Embryonic facial prominence (tissue), 1 donor: Measurements from ENCODE around the gene MACC1.

Experiments
- DNase-seq: peaks from one replicate; pipeline ENCODE4 v3.0.0-alpha.2; 2016; ENCODE audit errors: extremely low spot score

MACC1 gene

GRCh38 chr7:20229646-20230500 lies 12.7 kb upstream of the MACC1 start:
- no peak for DNase-seq

- DNase-seq, result no peak
Observed at GRCh38 chr7:20229081-20229480, 11.9 kb upstream of the MACC1 start.

GRCh38 chr7:20228654-20229053 lies 11.5 kb upstream of the MACC1 start:
- DNase-seq, result no peak

GRCh38 chr7:20227291-20227795 lies 10.2 kb upstream of the MACC1 start:
- no peak for DNase-seq

GRCh38 chr7:20226860-20227259 lies 9.7 kb upstream of the MACC1 start:
- no peak for DNase-seq

- DNase-seq, result no peak
Observed at GRCh38 chr7:20225384-20225783, 8.2 kb upstream of the MACC1 start.

- no peak for DNase-seq
Observed at GRCh38 chr7:20224025-20224424, 6.8 kb upstream of the MACC1 start.

GRCh38 chr7:20223356-20223755 lies 6.2 kb upstream of the MACC1 start:
- no peak for DNase-seq

GRCh38 chr7:20222219-20222828 lies 5.1 kb upstream of the MACC1 start:
- no peak for DNase-seq

GRCh38 chr7:20220921-20221547 lies 3.9 kb upstream of the MACC1 start:
- no peak for DNase-seq

- no peak for DNase-seq
Observed at GRCh38 chr7:20220293-20220761, 3.1 kb upstream of the MACC1 start.

GRCh38 chr7:20219446-20220292 lies 2.5 kb upstream of the MACC1 start:
- no peak for DNase-seq

- DNase-seq, result no peak
Observed at GRCh38 chr7:20219062-20219445, 1.9 kb upstream of the MACC1 start.

- no peak for DNase-seq
Observed at GRCh38 chr7:20218279-20218678, 1.1 kb upstream of the MACC1 start.

GRCh38 chr7:20216406-20217036 lies 663 bp downstream of the MACC1 start:
- DNase-seq, result no peak

GRCh38 chr7:20214921-20215669 lies 2.1 kb downstream of the MACC1 start:
- DNase-seq, result no peak

GRCh38 chr7:20214132-20214531 lies 3.1 kb downstream of the MACC1 start:
- no peak for DNase-seq

GRCh38 chr7:20213378-20213777 lies 3.8 kb downstream of the MACC1 start:
- no peak for DNase-seq

GRCh38 chr7:20211376-20211775 lies 5.8 kb downstream of the MACC1 start:
- no peak for DNase-seq

- no peak for DNase-seq
Observed at GRCh38 chr7:20208651-20209307, 8.4 kb downstream of the MACC1 start.
